GM12878 (cell line): Measurements from ENCODE around the gene BAHD1. TPM values are rescaled to one million over a fixed set of nuclear protein-coding genes. Genes with fewer than 3 reads are reported as not detected.
A peak's percentile ranks its signal among the peaks of the same experiment; 100 is the strongest.

Experiments used
- ATAC-seq: fragments of 200-7000 bp; cut with Tn5 transposase; 3 replicates; pipeline ENCODE4 v1.9.1; 2020; ENCODE audit warnings: mild to moderate bottlenecking, moderate library complexity
- BruUV-seq: library from RNA; stranded (reverse); fragments of 400-500 nt; replicated peaks from 2 replicates; lab custom pipeline; 2021; lab: Mats Ljungman, UMichigan
- CTCF ChIA-PET: fragments of 300-600 bp; sonication (Branson Sonifier 250); formaldehyde crosslinking; extraction: SDS; loops from one replicate; lab custom pipeline; 2021; ENCODE audit warnings: inconsistent platforms; lab: Yijun Ruan, JAX
- POLR2A ChIA-PET: fragments of 350-600 bp; formaldehyde crosslinking; extraction: SDS; loops from one replicate; lab custom pipeline; 2021; ENCODE audit warnings: inconsistent platforms; lab: Charles Lee
- RAD21 ChIA-PET: fragments of 300-600 bp; sonication (Branson Sonifier 250); formaldehyde crosslinking; loops from one replicate; lab custom pipeline; 2023; ENCODE audit warnings: antibody characterized with exemption; ENCODE audit not compliant: unreplicated experiment; lab: Charles Lee
- SMC1A ChIA-PET: fragments of 300-600 bp; sonication (Branson Sonifier 250); formaldehyde crosslinking; loops from one replicate; lab custom pipeline; 2023; ENCODE audit not compliant: unreplicated experiment, uncharacterized antibody; lab: Charles Lee
- DNase-seq: peaks from one replicate; pipeline ENCODE4 v3.0.0-alpha.2; 2011; ENCODE audit warnings: low read depth, low spot score
- FAIRE-seq: peaks from 3 replicates; lab custom pipeline; 2011; peaks lifted over from hg19 to GRCh38; lab: Jason Lieb, UNC
- H2AFZ ChIP-seq: 2 replicates; pipeline ENCODE4 v1.6.0; 2011; ENCODE audit warnings: low read depth, low read length, control low read depth; ENCODE audit not compliant: control insufficient read depth
- H3K27ac ChIP-seq: 2 replicates; pipeline ENCODE4 v1.5.1; 2011; ENCODE audit warnings: control low read depth; ENCODE audit not compliant: control insufficient read depth, insufficient read depth
- H3K27me3 ChIP-seq, 2 experiments: replicated peaks in 1 of 2; 2 replicates each; pipeline versions ENCODE4 v1.6.0 to v1.6.1; 2011; ENCODE audit warnings: low read length in 1 of 2; ENCODE audit not compliant: control insufficient read depth in 2 of 2, insufficient read depth in 2 of 2
- H3K36me3 ChIP-seq, 2 experiments: 2 replicates each; pipeline ENCODE4 v1.5.1; 2011; ENCODE audit warnings: low read length in 1 of 2; ENCODE audit not compliant: control insufficient read depth in 2 of 2, insufficient read depth in 2 of 2
- H3K4me1 ChIP-seq: 2 replicates; pipeline ENCODE4 v1.6.1; 2011; ENCODE audit warnings: mild to moderate bottlenecking, low read length, moderate library complexity, mixed read lengths; ENCODE audit not compliant: control insufficient read depth, insufficient read depth
- H3K4me2 ChIP-seq: 2 replicates; pipeline ENCODE4 v1.6.0; 2011; ENCODE audit warnings: control low read depth; ENCODE audit not compliant: control insufficient read depth, insufficient read depth
- H3K4me3 ChIP-seq: fragments of 200-600 bp; sonication (generic); 2 replicates; pipeline ENCODE4 v1.5.1; 2016
- H3K79me2 ChIP-seq: 2 replicates; pipeline ENCODE4 v1.6.0; 2011; ENCODE audit warnings: low read length; ENCODE audit not compliant: control insufficient read depth, insufficient read depth
- H3K9ac ChIP-seq: 2 replicates; pipeline ENCODE4 v1.8.0; 2011; ENCODE audit warnings: low read length, control low read depth, mixed read lengths; ENCODE audit not compliant: control insufficient read depth, insufficient read depth
- H3K9me3 ChIP-seq: replicated peaks from 3 replicates; pipeline ENCODE4 v1.5.1; 2011; ENCODE audit warnings: mild to moderate bottlenecking, low read length; ENCODE audit not compliant: control insufficient read depth, insufficient read depth
- H4K20me1 ChIP-seq: 2 replicates; pipeline ENCODE4 v1.6.0; 2011; ENCODE audit not compliant: control insufficient read depth, insufficient read depth
- ATF7 ChIP-seq: fragments of 450-650 bp; IDR thresholded peaks from 2 replicates; pipeline ENCODE4 v1.6.1; 2016; ENCODE audit warnings: low read depth, mild to moderate bottlenecking
- DPF2 ChIP-seq: fragments of 450-650 bp; IDR thresholded peaks from 2 replicates; pipeline ENCODE4 v1.6.1; 2017; ENCODE audit warnings: mild to moderate bottlenecking
- ESRRA ChIP-seq: IDR thresholded peaks from 2 replicates; pipeline ENCODE4 v1.6.1; 2012; ENCODE audit warnings: mild to moderate bottlenecking, low read length, improper control_type of control experiment
- FOXM1 ChIP-seq: IDR thresholded peaks from 2 replicates; pipeline ENCODE4 v1.6.1; 2012; ENCODE audit warnings: low read depth, mild to moderate bottlenecking, inconsistent platforms, low read length, moderate library complexity
- GATAD2B ChIP-seq: fragments of 450-650 bp; conservative IDR thresholded peaks from 2 replicates; pipeline ENCODE4 v1.6.1; 2017; ENCODE audit warnings: low read depth, mild to moderate bottlenecking, moderate library complexity
- HDAC6 ChIP-seq: fragments of 200-600 bp; sonication (generic); IDR thresholded peaks from one replicate; pipeline ENCODE4 v1.8.0; 2017; ENCODE audit warnings: antibody characterized with exemption; ENCODE audit not compliant: unreplicated experiment
- IKZF1 ChIP-seq: fragments of 450-650 bp; conservative IDR thresholded peaks from 2 replicates; pipeline ENCODE4 v1.6.1; 2017; ENCODE audit warnings: antibody characterized with exemption, mild to moderate bottlenecking
- LARP7 ChIP-seq: fragments of 450-650 bp; IDR thresholded peaks from 2 replicates; pipeline ENCODE4 v1.6.1; 2017; ENCODE audit warnings: mild to moderate bottlenecking
- MYC ChIP-seq: IDR thresholded peaks from 2 replicates; pipeline ENCODE4 v1.6.1; 2011; ENCODE audit warnings: mild to moderate bottlenecking, low read length, moderate library complexity, inconsistent platforms; ENCODE audit not compliant: insufficient read depth, insufficient replicate concordance, insufficient read length, severe bottlenecking
- NR2F1 ChIP-seq: fragments of 450-650 bp; conservative IDR thresholded peaks from 2 replicates; pipeline ENCODE4 v1.6.1; 2017; ENCODE audit warnings: mild to moderate bottlenecking
- POLR2A ChIP-seq: IDR thresholded peaks from 2 replicates; pipeline ENCODE4 v1.6.1; 2011; ENCODE audit warnings: low read depth, mild to moderate bottlenecking, low read length
- SMARCA5 ChIP-seq: fragments of 450-650 bp; IDR thresholded peaks from 2 replicates; pipeline ENCODE4 v1.6.1; 2017; ENCODE audit warnings: mild to moderate bottlenecking
- SREBF1 ChIP-seq: IDR thresholded peaks from 2 replicates; pipeline ENCODE4 v1.6.1; 2012; ENCODE audit warnings: mild to moderate bottlenecking, low read length
- WGBS: methylation state at CpG from one replicate; pipeline ENCODE4 v1.1.6; 2016; ENCODE audit warnings: low lambda C conversion rate; ENCODE audit not compliant: insufficient replicate concordance, insufficient coverage; ENCODE audit errors: missing lambda C conversion rate; 5-methylcytosine and 5-hydroxymethylcytosine counted together
- in situ Hi-C: fragments of 300-500 bp; cut with MboI; formaldehyde crosslinking; loops from 9 replicates; pipeline ENCODE4 v1.14.3; 2018; ENCODE audit warnings: mixed read lengths
- intact Hi-C: fragments of 100-400 bp; cut with micrococcal nuclease; formaldehyde crosslinking; loops from one replicate; pipeline ENCODE4 v1.14.2; 2022; ENCODE audit not compliant: unreplicated experiment
- polyA plus RNA-seq, 11 experiments: library from polyadenylated mRNA; depleted of rRNA in 4 of 11; unstranded in 6 of 11; stranded (reverse) in 5 of 11; fragments of >200 nt; fragmentation: Nextera tagmentation in 4 of 11; fragmentation: Illumina TruSeq in 1 of 11; extraction: Ambion mirVana in 4 of 11; extraction: Trizol in 1 of 11; gene quantifications; 1 replicate in 1 of 11; 2 replicates in 10 of 11; pipeline versions ENCODE4 v1.2.1 to v1.2.3, GENCODE V29; 2011 to 2016; ENCODE audit warnings: inconsistent platforms in 2 of 11, missing spikeins in 2 of 11, low read depth in 1 of 11
- total RNA-seq, 4 experiments: library from RNA; depleted of rRNA in 3 of 4; stranded (reverse); fragments of >200 nt in 3 of 4; fragmentation: Illumina TruSeq in 1 of 4; extraction: Trizol in 1 of 4; gene quantifications; 2 replicates each; pipeline versions ENCODE4 v1.2.1 to v1.2.3, GENCODE V29; 2013 to 2021

Gene BAHD1
- total and polyA plus RNA-seq, 10 of the 15 experiments (the other 5 are each of a cell fraction or from before 2014, with no cell fraction given): 0.21 to 21.8 (median 5.8) TPM

- Histone ChIP-seq H3K9ac (peak overlapping the region; percentile 24; the same call in 1 of the 2 replicates), H3K4me1 (peaks cover 9% of the 10 kb centered on the region), H3K9me3 (no peaks in the 10 kb centered on the region), H3K4me2 (peak overlapping the region; percentile 87), H3K27me3 (no peaks in the 10 kb centered on the region), H3K4me3 (peak overlapping the region; percentile 53), H3K36me3 (no peaks in the 10 kb centered on the region), H4K20me1 (no peaks in the 10 kb centered on the region), H3K27ac (no peak overlapping the region), H3K79me2 (no peaks in the 10 kb centered on the region), H2AFZ (peak overlapping the region; percentile 88)
- FAIRE-seq (no peak), ATAC-seq (peak; percentile 84), DNase-seq (no peak)
- ChIA-PET RAD21 (no interaction called here), CTCF (no interaction called here), POLR2A (no interaction called here), SMC1A (no interaction called here)
- BruUV-seq: no TSS peak
- TF ChIP-seq FOXM1 (no peak), POLR2A (peak; percentile 20; the same call in 1 of the 2 replicates), LARP7 (0 out of 2 replicates have a peak, but pooled peaks have one; percentile 45), SREBF1 (no peak), MYC (peak; percentile 42), ESRRA (no peak), GATAD2B (peak; percentile 87), NR2F1 (peak; percentile 93), DPF2 (peak; percentile 68; the same call in 1 of the 2 replicates), IKZF1 (peak; percentile 57; the same call in 1 of the 2 replicates), SMARCA5 (0 out of 2 replicates have a peak, but pooled peaks have one; percentile 44), HDAC6 (peak; percentile 92), ATF7 (no peak)
- in situ Hi-C loops: no loop called here
- intact Hi-C loops: loop anchor here (10.0 kb wide), 1 partner anchor 163 kb away; no protein-coding TSS in a partner anchor
- WGBS: 2% methylated on average over 55 of the region's 61 CpGs
Observed at GRCh38 chr15:40511472-40512133, 70.8 kb downstream of the BAHD1 start.
